C4-2B (cell line): ENCODE measurements around the gene HERC2.

Experiments
- H3K27ac ChIP-seq: fragments of 450-650 bp; 2 replicates; pipeline ENCODE4 v1.5.1; 2017
- CTCF ChIP-seq: fragments of 450-650 bp; conservative IDR thresholded peaks from 2 replicates; pipeline ENCODE4 v1.5.1; 2017; ENCODE audit warnings: mild to moderate bottlenecking
- ZFX ChIP-seq: fragments of 450-650 bp; IDR thresholded peaks from 2 replicates; pipeline ENCODE4 v1.6.1; 2017

The HERC2 gene

GRCh38 chr15:28079313-28079969 lies 242.5 kb downstream of the HERC2 start:
- TF ChIP-seq ZFX (no peak), CTCF (no peak)

GRCh38 chr15:28078191-28078719 lies 243.7 kb downstream of the HERC2 start:
- TF ChIP-seq CTCF (no peak), ZFX (no peak)
- H3K27ac ChIP-seq, result no peak overlapping the region

More at GRCh38 chr15:28079313-28079969, 242.5 kb downstream of the HERC2 start:
- no peak overlapping the region for H3K27ac ChIP-seq

- H3K27ac ChIP-seq, result no peak overlapping the region
- TF ChIP-seq CTCF (no peak), ZFX (no peak)
Observed at GRCh38 chr15:28075573-28075972, 246.4 kb downstream of the HERC2 start.

GRCh38 chr15:28068930-28069329 lies 253.0 kb downstream of the HERC2 start:
- H3K27ac ChIP-seq, result no peak overlapping the region
- TF ChIP-seq ZFX (no peak), CTCF (no peak)

- no peak overlapping the region for H3K27ac ChIP-seq
- TF ChIP-seq CTCF (no peak), ZFX (no peak)
Observed at GRCh38 chr15:28066231-28066630, 255.7 kb downstream of the HERC2 start.
